HEK293T (cell line): ENCODE results near the gene C1orf210.

ENCODE experiments used
- CTCF ChIA-PET: fragments of 350-600 bp; formaldehyde crosslinking; extraction: SDS; loops from one replicate; lab custom pipeline; 2021; ENCODE audit warnings: antibody characterized with exemption, inconsistent platforms; lab: Yijun Ruan, JAX
- POLR2A ChIA-PET: fragments of 350-600 bp; formaldehyde crosslinking; extraction: SDS; loops from one replicate; lab custom pipeline; 2020; ENCODE audit warnings: antibody characterized with exemption, inconsistent platforms; lab: Yijun Ruan, JAX
- DNase-seq: peaks from one replicate; pipeline ENCODE4 v3.0.0; 2012; ENCODE audit warnings: mixed read lengths; ENCODE audit errors: extremely low spot score
- ARNT ChIP-seq: fragments of 450-650 bp; IDR thresholded peaks from 2 replicates; pipeline ENCODE4 v1.6.1; 2017; ENCODE audit warnings: mild to moderate bottlenecking
- BHLHE40 ChIP-seq: fragments of 450-650 bp; IDR thresholded peaks from 2 replicates; pipeline ENCODE4 v1.6.1; 2016; ENCODE audit warnings: mild to moderate bottlenecking, moderate library complexity, borderline replicate concordance
- CTBP1 ChIP-seq: fragments of 450-650 bp; IDR thresholded peaks from 2 replicates; pipeline ENCODE4 v1.6.1; 2016; ENCODE audit warnings: borderline replicate concordance
- ELF4 ChIP-seq: fragments of 450-650 bp; IDR thresholded peaks from 2 replicates; pipeline ENCODE4 v1.6.1; 2017; ENCODE audit warnings: antibody characterized with exemption
- FOXA1 ChIP-seq: fragments of 450-650 bp; IDR thresholded peaks from 2 replicates; pipeline ENCODE4 v1.6.1; 2016; ENCODE audit warnings: mild to moderate bottlenecking
- FOXK2 ChIP-seq: fragments of 450-650 bp; IDR thresholded peaks from 2 replicates; pipeline ENCODE4 v1.6.1; 2016; ENCODE audit warnings: mild to moderate bottlenecking
- FOXM1 ChIP-seq: fragments of 450-650 bp; IDR thresholded peaks from 2 replicates; pipeline ENCODE4 v1.6.1; 2017; ENCODE audit warnings: mild to moderate bottlenecking, borderline replicate concordance
- HDGF ChIP-seq: fragments of 450-650 bp; IDR thresholded peaks from 2 replicates; pipeline ENCODE4 v1.6.1; 2017; ENCODE audit warnings: antibody characterized with exemption, borderline replicate concordance
- L3MBTL2 ChIP-seq: fragments of 450-650 bp; conservative IDR thresholded peaks from 2 replicates; pipeline ENCODE4 v1.6.1; 2016; ENCODE audit warnings: mild to moderate bottlenecking
- LEF1 ChIP-seq: fragments of 450-650 bp; IDR thresholded peaks from 2 replicates; pipeline ENCODE4 v1.6.1; 2017; ENCODE audit warnings: mild to moderate bottlenecking, borderline replicate concordance
- NFRKB ChIP-seq: fragments of 450-650 bp; IDR thresholded peaks from 2 replicates; pipeline ENCODE4 v1.6.1; 2016; ENCODE audit warnings: mild to moderate bottlenecking, moderate library complexity
- PKNOX1 ChIP-seq: fragments of 450-650 bp; IDR thresholded peaks from 2 replicates; pipeline ENCODE4 v1.6.1; 2016
- SP1 ChIP-seq: fragments of 450-650 bp; IDR thresholded peaks from 2 replicates; pipeline ENCODE4 v1.6.1; 2017
- SUZ12 ChIP-seq: fragments of 450-650 bp; IDR thresholded peaks from 2 replicates; pipeline ENCODE4 v1.6.1; 2016; ENCODE audit warnings: mild to moderate bottlenecking
- TARDBP ChIP-seq: fragments of 450-650 bp; IDR thresholded peaks from 2 replicates; pipeline ENCODE4 v1.6.1; 2016
- ZNF384 ChIP-seq: fragments of 450-650 bp; IDR thresholded peaks from 2 replicates; pipeline ENCODE4 v1.6.1; 2016

C1orf210 gene

GRCh38 chr1:43318831-43319230 lies 33.5 kb upstream of the C1orf210 start:
- ChIA-PET CTCF (no interaction called here), POLR2A (no interaction called here)
- no peak for DNase-seq
- TF ChIP-seq FOXM1 (no peak), PKNOX1 (no peak), FOXA1 (no peak), TARDBP (no peak), SP1 (no peak), ELF4 (no peak), ZNF384 (no peak), BHLHE40 (no peak), LEF1 (no peak), FOXK2 (no peak), L3MBTL2 (no peak), CTBP1 (no peak), ARNT (no peak), NFRKB (no peak), HDGF (no peak), SUZ12 (no peak)

GRCh38 chr1:43317817-43318471 lies 32.6 kb upstream of the C1orf210 start:
- no peak for DNase-seq
- ChIA-PET CTCF (interaction anchor here (0.6 kb wide), 1 partner anchor 65 kb away, joined by 3 read pairs; no protein-coding TSS in a partner anchor), POLR2A (no interaction called here)
- TF ChIP-seq SP1 (no peak), FOXK2 (no peak), SUZ12 (no peak), TARDBP (no peak), L3MBTL2 (no peak), CTBP1 (no peak), FOXM1 (no peak), BHLHE40 (no peak), LEF1 (no peak), PKNOX1 (no peak), HDGF (no peak), ELF4 (no peak), NFRKB (no peak), FOXA1 (no peak), ARNT (no peak), ZNF384 (no peak)

GRCh38 chr1:43316738-43317520 lies 31.5 kb upstream of the C1orf210 start:
- CTCF ChIA-PET: no interaction called here
- POLR2A ChIA-PET: interaction anchor here (0.5 kb wide), 1 partner anchor 9 kb away, joined by 3 read pairs; no protein-coding TSS in a partner anchor
- no peak for TF ChIP-seq ZNF384
- no peak for TF ChIP-seq FOXK2
- no peak for TF ChIP-seq TARDBP
- TF ChIP-seq ELF4: no peak
- no peak for TF ChIP-seq CTBP1
- TF ChIP-seq NFRKB: no peak
- DNase-seq: no peak

DNA sequence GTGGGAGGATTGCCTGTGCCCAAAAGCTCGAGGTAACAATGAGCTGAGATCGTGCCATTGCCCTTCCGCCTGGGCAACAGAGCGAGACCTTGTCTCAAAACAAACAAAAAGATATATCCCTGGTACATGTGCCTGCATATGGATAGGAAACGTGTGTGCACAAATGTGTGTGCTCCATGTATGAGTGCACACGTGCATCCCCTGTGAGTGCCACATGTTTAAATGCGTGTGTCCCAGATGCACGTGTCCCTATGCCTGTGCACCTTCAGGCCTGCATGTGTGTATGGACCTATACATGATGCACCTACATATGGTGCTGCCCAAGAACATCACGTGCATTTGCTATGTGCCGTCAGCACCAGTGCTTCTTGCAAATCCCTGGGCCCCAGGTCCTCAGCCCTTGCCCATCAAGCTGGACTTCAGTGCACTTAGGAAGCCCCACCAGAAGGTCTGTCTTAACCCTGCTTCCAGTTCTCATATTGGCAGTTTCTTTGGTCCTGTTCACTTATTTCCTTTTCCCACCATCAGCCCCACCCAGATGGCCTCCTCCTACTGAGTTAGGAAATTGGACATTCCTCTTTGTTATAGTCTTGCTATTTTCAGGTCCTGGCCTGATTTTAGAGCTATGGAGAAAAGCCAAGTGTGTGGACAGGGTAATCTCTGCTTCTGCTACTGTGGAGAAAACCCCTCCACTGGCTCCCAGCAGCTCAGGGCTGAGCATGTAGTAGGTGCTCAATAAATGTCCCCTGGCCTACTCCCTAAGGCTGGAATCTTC lies 30.8 kb upstream of the C1orf210 start:
- TF ChIP-seq L3MBTL2: no peak
- ChIA-PET CTCF (interaction anchor here (0.5 kb wide), 1 partner anchor 459 kb away, joined by 3 read pairs; no protein-coding TSS in a partner anchor), POLR2A (interaction anchor here (0.5 kb wide), 1 partner anchor 10 kb away, joined by 3 read pairs; no protein-coding TSS in a partner anchor)
- DNase-seq: no peak

- CTCF ChIA-PET: no interaction called here
- POLR2A ChIA-PET: no interaction called here
- DNase-seq: no peak
- no peak for TF ChIP-seq PKNOX1
- no peak for TF ChIP-seq ARNT
- no peak for TF ChIP-seq NFRKB
- TF ChIP-seq HDGF: no peak
- no peak for TF ChIP-seq FOXA1
- TF ChIP-seq SUZ12: no peak
- TF ChIP-seq FOXM1: no peak
Measured at GRCh38 chr1:43315481-43315880, 30.1 kb upstream of the C1orf210 start.

DNA sequence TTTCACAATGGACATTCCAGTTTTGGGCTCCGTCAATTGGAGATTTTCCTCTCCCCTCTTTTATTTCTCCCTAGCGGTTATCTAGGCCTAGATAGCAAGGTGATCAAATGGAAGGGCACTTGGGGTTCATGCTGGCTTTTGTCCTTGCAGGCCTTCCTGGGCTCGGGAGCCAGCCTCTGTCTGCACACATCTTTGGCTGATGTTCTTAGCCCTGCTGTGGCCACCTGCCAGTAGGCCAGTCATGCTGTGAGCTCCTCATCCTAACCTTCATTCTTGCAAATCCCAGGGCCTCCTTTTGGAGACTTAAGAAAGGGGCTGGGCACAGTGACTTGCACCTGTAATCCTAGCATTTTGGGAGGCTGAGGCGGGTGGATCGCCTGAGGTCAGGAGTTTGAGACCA lies 28.9 kb upstream of the C1orf210 start:
- no peak for DNase-seq
- TF ChIP-seq FOXA1 (no peak), SP1 (no peak), HDGF (no peak), PKNOX1 (no peak), ARNT (no peak), TARDBP (no peak), BHLHE40 (no peak), CTBP1 (no peak), ELF4 (no peak), ZNF384 (no peak), LEF1 (no peak), NFRKB (no peak), SUZ12 (no peak)
- ChIA-PET POLR2A (no interaction called here), CTCF (no interaction called here)
